Prostate gland (tissue), 2 donors: Measurements from ENCODE around the gene ALK.

ENCODE experiments used
- CTCF ChIP-seq, 4 experiments: fragments of 200-600 bp in 2 of 4; fragments of 450-650 bp in 2 of 4; sonication (generic) in 2 of 4; IDR thresholded peaks; 1 replicate in 3 of 4; 2 replicates in 1 of 4; pipeline ENCODE4 v1.5.1; 2016 to 2019; ENCODE audit warnings: antibody characterized with exemption in 4 of 4, mild to moderate bottlenecking in 2 of 4, moderate library complexity in 2 of 4
- POLR2A ChIP-seq: fragments of 450-650 bp; IDR thresholded peaks from one replicate; pipeline ENCODE4 v1.6.1; 2016; ENCODE audit warnings: antibody characterized with exemption, mild to moderate bottlenecking
- POLR2AphosphoS5 ChIP-seq: sonication (generic); formaldehyde crosslinking; IDR thresholded peaks from one replicate; pipeline ENCODE4 v1.6.1; 2017; ENCODE audit warnings: antibody characterized with exemption

- TF ChIP-seq CTCF (IDR thresholded peaks at IDR 0.05) (no peak), POLR2A (no peak), POLR2AphosphoS5 (no peak)
Observed at GRCh38 chr2:29325544-29325943, 595.8 kb downstream of the ALK start.
